ENCODE data around the gene IFT122.
"Not testable (repeated sequence)": the region's sequence is repeated elsewhere in the genome, so short reads cannot be mapped to it uniquely, and the experiment has no call there.

IFT122 gene

GRCh38 chr3:129404130-129404529 is 35.9 kb upstream of the IFT122 start:
- Mint-ChIP-seq H3K36me3 (peaks cover 2% of the 10 kb centered on the region), H3K9me3 (no peaks in the 10 kb centered on the region), H3K4me3 (no peak overlapping the region), H3K4me1 (peaks cover 6% of the 10 kb centered on the region), H3K27ac (no peak overlapping the region), H3K27me3 (no peaks in the 10 kb centered on the region)
- no peak for DNase-seq (ENCODE audit: low spot score in 2 of 2)
- no peak for ATAC-seq (ENCODE audit: low read depth)

GRCh38 chr3:129404610-129405009 is 35.4 kb upstream of the IFT122 start:
- no peak overlapping the region for H3K4me3 Mint-ChIP-seq
- DNase-seq (ENCODE audit: low spot score in 2 of 2) (no peak), ATAC-seq (ENCODE audit: low read depth) (no peak)
- no peak overlapping the region for H3K27ac Mint-ChIP-seq
- no peaks in the 10 kb centered on the region for H3K9me3 Mint-ChIP-seq
- peaks cover 2% of the 10 kb centered on the region for H3K36me3 Mint-ChIP-seq
- peaks cover 8% of the 10 kb centered on the region for H3K4me1 Mint-ChIP-seq
- no peaks in the 10 kb centered on the region for H3K27me3 Mint-ChIP-seq

- peaks cover 5% of the 10 kb centered on the region for H3K36me3 Mint-ChIP-seq
- DNase-seq (ENCODE audit: low spot score in 2 of 2) (no peak), ATAC-seq (ENCODE audit: low read depth) (no peak)
- H3K4me3 Mint-ChIP-seq: no peak overlapping the region
- H3K9me3 Mint-ChIP-seq: no peaks in the 10 kb centered on the region
- H3K27me3 Mint-ChIP-seq: no peaks in the 10 kb centered on the region
- H3K27ac Mint-ChIP-seq: no peak overlapping the region
- H3K4me1 Mint-ChIP-seq: peaks cover 2% of the 10 kb centered on the region
Measured at GRCh38 chr3:129409541-129409940, 30.5 kb upstream of the IFT122 start.

- Mint-ChIP-seq H3K4me3 (no peak overlapping the region), H3K9me3 (no peaks in the 10 kb centered on the region), H3K4me1 (peaks cover 2% of the 10 kb centered on the region), H3K27me3 (no peaks in the 10 kb centered on the region), H3K27ac (no peak overlapping the region), H3K36me3 (peaks cover 5% of the 10 kb centered on the region)
- ATAC-seq (ENCODE audit: low read depth) (no peak), DNase-seq (ENCODE audit: low spot score in 2 of 2) (no peak)
Measured at GRCh38 chr3:129410971-129411370, 29.1 kb upstream of the IFT122 start.

DNA sequence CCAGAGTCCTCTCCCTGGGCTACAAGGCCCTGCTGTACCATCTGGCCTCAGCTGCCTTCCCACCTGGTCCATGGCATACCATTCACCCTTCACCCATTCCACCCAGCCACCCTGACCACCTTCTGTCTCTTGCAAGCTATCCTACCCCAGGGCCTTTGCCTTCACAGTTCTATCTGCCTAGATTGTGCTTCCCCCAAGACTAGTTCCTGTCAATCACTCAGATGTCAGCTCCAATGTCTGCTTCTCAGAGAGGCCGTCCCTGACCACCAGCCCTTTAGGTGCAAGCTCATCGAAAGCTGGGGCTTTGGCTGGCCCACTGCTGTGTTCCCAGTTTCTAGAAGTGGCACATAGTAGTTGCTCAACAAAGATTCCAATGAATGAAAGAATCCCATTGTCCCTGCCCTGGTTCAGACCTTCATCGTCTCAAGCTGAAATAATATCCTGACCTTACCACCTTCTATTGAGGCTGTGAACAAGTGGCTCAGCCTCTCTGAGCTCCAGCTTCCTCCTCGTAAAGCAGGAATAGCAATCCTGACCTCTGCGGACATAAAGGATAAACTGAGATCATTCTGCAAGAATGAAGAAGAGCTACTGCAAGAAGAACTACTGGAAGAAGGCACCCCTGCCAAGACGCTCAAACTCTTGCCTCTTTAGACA is 27.4 kb upstream of the IFT122 start:
- Mint-ChIP-seq H3K9me3 (no peaks in the 10 kb centered on the region), H3K4me3 (no peak overlapping the region), H3K4me1 (peaks cover 2% of the 10 kb centered on the region), H3K36me3 (peaks cover 3% of the 10 kb centered on the region), H3K27me3 (no peaks in the 10 kb centered on the region), H3K27ac (no peak overlapping the region)
- ATAC-seq (ENCODE audit: low read depth) (no peak), DNase-seq (ENCODE audit: low spot score in 2 of 2) (no peak)

- DNase-seq (ENCODE audit: low spot score in 2 of 2); H3K4me1 Mint-ChIP-seq; H3K27me3 Mint-ChIP-seq; H3K9me3 Mint-ChIP-seq; ATAC-seq (ENCODE audit: low read depth); H3K4me3 Mint-ChIP-seq; H3K27ac Mint-ChIP-seq; H3K36me3 Mint-ChIP-seq: not testable (repeated sequence)
Measured at GRCh38 chr3:129413238-129413637, 26.8 kb upstream of the IFT122 start.

DNA sequence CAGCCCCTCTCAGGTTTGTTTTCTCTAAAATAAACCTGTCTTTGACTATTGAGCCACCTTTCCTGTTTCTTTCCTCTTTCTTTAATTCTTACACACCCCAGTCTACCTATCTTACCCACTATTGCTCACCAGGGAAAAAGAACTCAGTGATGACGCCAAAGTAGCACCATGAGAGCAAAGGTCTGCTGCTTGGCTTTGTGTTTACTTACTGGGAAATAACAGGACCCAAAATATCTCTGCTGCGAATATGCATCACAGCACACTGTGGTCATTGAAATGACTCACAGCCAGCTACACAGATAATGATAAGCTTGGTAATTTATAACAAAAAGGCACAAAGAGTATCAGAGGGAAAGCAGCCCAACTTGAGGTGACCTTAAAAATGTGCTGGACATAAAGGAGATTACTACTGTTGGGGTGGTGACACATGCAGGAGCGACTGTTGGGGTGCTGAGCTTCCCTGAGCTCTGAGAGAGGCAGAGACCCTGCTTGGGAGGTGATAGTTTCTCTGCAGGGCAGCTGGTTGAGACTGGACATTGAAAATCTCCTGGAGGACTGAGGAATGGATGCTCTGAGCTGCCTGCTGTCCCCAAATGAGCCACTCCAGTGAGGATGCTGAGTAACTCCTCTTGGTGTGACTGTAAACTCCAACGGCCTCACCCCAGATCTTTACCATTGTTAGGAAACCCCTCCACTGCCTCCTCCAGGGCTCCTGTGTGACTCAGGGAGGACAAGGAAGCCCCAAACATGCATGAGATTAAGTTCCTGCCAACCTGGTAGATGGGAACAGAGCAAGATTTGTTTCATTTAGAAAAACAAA is 26.1 kb upstream of the IFT122 start:
- DNase-seq (ENCODE audit: low spot score in 2 of 2) (no peak), ATAC-seq (ENCODE audit: low read depth) (no peak)
- no peaks in the 10 kb centered on the region for H3K9me3 Mint-ChIP-seq
- no peak overlapping the region for H3K27ac Mint-ChIP-seq
- H3K4me3 Mint-ChIP-seq: no peak overlapping the region
- peaks cover 2% of the 10 kb centered on the region for H3K4me1 Mint-ChIP-seq
- H3K27me3 Mint-ChIP-seq: no peaks in the 10 kb centered on the region
- H3K36me3 Mint-ChIP-seq: peaks cover 3% of the 10 kb centered on the region

DNA sequence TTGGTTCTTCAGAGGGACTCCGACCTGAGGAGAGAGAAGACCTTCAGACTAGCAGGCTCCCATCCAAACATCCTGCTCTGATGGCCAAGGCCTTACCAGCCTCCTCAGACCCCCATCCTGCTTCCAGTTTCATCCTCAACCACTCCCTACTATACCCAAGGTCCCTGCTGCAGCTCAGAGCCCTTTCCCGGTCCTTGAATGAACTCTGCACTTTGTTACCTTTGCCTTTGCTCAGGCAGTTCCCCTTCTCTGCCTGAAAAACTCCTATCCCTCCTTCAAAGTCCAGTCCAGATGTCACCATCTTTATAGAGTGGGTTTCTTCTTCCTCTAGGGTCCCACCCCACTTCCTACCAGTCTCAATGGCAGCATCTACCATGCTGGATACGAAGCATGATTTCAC is 24.6 kb upstream of the IFT122 start:
- H3K27ac Mint-ChIP-seq: no peak overlapping the region
- H3K36me3 Mint-ChIP-seq: peaks cover 3% of the 10 kb centered on the region
- no peak overlapping the region for H3K4me3 Mint-ChIP-seq
- ATAC-seq (ENCODE audit: low read depth): no peak
- no peak for DNase-seq (ENCODE audit: low spot score in 2 of 2)
- no peaks in the 10 kb centered on the region for H3K4me1 Mint-ChIP-seq
- no peaks in the 10 kb centered on the region for H3K9me3 Mint-ChIP-seq
- H3K27me3 Mint-ChIP-seq: no peaks in the 10 kb centered on the region

DNA sequence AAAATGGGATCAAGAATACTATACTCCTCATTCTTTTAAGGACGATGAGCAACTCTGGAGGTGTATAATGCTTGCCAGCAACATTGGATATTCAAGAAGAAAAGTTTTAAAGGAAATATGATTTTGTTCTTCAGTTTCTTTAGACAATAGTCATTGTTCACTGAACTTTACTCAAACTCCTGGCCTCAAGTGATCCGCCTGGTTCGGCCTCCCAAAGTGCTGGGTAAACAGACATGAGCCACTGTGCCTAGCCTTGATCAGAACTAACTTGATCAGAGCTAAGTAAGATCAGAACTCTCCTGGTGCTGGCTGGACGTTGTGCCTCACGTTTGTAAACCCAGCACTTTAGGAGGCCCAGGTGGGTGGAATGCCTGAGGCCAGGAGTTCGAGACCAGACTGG is 24.2 kb upstream of the IFT122 start:
- ATAC-seq (ENCODE audit: low read depth): no peak
- Mint-ChIP-seq H3K36me3 (peaks cover 2% of the 10 kb centered on the region), H3K4me1 (no peaks in the 10 kb centered on the region), H3K27ac (no peak overlapping the region), H3K9me3 (no peaks in the 10 kb centered on the region), H3K4me3 (no peak overlapping the region), H3K27me3 (no peaks in the 10 kb centered on the region)
- no peak for DNase-seq (ENCODE audit: low spot score in 2 of 2)

DNA sequence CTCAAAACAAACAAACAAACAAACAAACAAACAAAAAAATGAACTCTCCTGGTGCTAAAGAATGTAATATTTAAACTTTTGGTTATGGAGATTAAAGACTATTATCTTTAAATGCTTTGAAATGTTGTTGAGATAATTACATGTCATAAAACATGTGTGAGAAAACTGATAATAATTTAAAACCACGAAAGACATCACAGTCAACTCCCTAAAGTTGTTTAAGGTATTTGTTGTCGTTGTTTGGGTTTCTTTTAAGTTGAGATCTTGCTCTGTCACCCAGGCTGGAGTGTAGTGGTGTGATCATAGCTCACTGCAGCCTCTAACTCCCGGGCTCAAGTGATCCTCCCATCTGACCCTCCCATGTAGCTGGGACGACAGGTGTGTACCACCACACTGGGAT is 23.6 kb upstream of the IFT122 start:
- ATAC-seq (ENCODE audit: low read depth) (no peak), DNase-seq (ENCODE audit: low spot score in 2 of 2) (no peak)
- H3K4me1 Mint-ChIP-seq: no peaks in the 10 kb centered on the region
- H3K27ac Mint-ChIP-seq: no peak overlapping the region
- no peak overlapping the region for H3K4me3 Mint-ChIP-seq
- no peaks in the 10 kb centered on the region for H3K27me3 Mint-ChIP-seq
- peaks cover 2% of the 10 kb centered on the region for H3K36me3 Mint-ChIP-seq
- no peaks in the 10 kb centered on the region for H3K9me3 Mint-ChIP-seq

GRCh38 chr3:129417326-129417725 is 22.7 kb upstream of the IFT122 start:
- Mint-ChIP-seq H3K36me3 (peaks cover 2% of the 10 kb centered on the region), H3K4me1 (no peaks in the 10 kb centered on the region), H3K27ac (no peak overlapping the region), H3K27me3 (no peaks in the 10 kb centered on the region), H3K9me3 (no peaks in the 10 kb centered on the region), H3K4me3 (no peak overlapping the region)
- ATAC-seq (ENCODE audit: low read depth): no peak
- DNase-seq (ENCODE audit: low spot score in 2 of 2): no peak

- DNase-seq (ENCODE audit: low spot score in 2 of 2) (no peak), ATAC-seq (ENCODE audit: low read depth) (no peak)
- H3K9me3 Mint-ChIP-seq: no peaks in the 10 kb centered on the region
- no peaks in the 10 kb centered on the region for H3K36me3 Mint-ChIP-seq
- no peaks in the 10 kb centered on the region for H3K4me1 Mint-ChIP-seq
- H3K27me3 Mint-ChIP-seq: no peaks in the 10 kb centered on the region
- no peak overlapping the region for H3K4me3 Mint-ChIP-seq
- H3K27ac Mint-ChIP-seq: no peak overlapping the region
Measured at GRCh38 chr3:129418041-129418973, 21.7 kb upstream of the IFT122 start.

GRCh38 chr3:129419476-129419875 is 20.5 kb upstream of the IFT122 start:
- Mint-ChIP-seq H3K27ac (no peak overlapping the region), H3K4me3 (no peak overlapping the region), H3K9me3 (peaks cover 8% of the 10 kb centered on the region), H3K27me3 (no peaks in the 10 kb centered on the region), H3K36me3 (no peaks in the 10 kb centered on the region), H3K4me1 (peaks cover 10% of the 10 kb centered on the region)
- ATAC-seq (ENCODE audit: low read depth) (no peak), DNase-seq (ENCODE audit: low spot score in 2 of 2) (no peak)

GRCh38 chr3:129421236-129421883 is 18.7 kb upstream of the IFT122 start:
- Mint-ChIP-seq H3K4me3 (no peak overlapping the region), H3K4me1 (peaks cover 11% of the 10 kb centered on the region), H3K27ac (no peak overlapping the region), H3K9me3 (peaks cover 13% of the 10 kb centered on the region), H3K27me3 (no peaks in the 10 kb centered on the region), H3K36me3 (peaks cover 6% of the 10 kb centered on the region)
- no peak for ATAC-seq (ENCODE audit: low read depth)
- DNase-seq (ENCODE audit: low spot score in 2 of 2): no peak
